Ascending aorta (tissue), 2 donors: ENCODE results near the gene SPANXN5. TPM values are rescaled to one million over a fixed set of nuclear protein-coding genes. Genes with fewer than 3 reads are reported as not detected.
"Not testable (repeated sequence)": the region's sequence is repeated elsewhere in the genome, so short reads cannot be mapped to it uniquely, and the experiment has no call there.

ENCODE experiments used
- DNase-seq, 2 donors: peaks; one replicate each; pipeline ENCODE4 v3.0.0-alpha.2; 2019; ENCODE audit warnings: low spot score in 2 of 2
- H3K27ac ChIP-seq, 2 donors: fragments of 200-600 bp; sonication (generic); one replicate each; pipeline ENCODE4 v1.5.1; 2016 to 2017; ENCODE audit warnings: mild to moderate bottlenecking in 1 of 2
- H3K27me3 ChIP-seq: fragments of 200-600 bp; sonication (generic); one replicate; pipeline ENCODE4 v1.5.1; 2017
- H3K36me3 ChIP-seq, 2 donors: fragments of 200-600 bp; sonication (generic); one replicate each; pipeline ENCODE4 v1.5.1; 2016
- H3K4me1 ChIP-seq, 2 donors: fragments of 200-600 bp; sonication (generic); one replicate each; pipeline ENCODE4 v1.5.1; 2016 to 2017; ENCODE audit warnings: mild to moderate bottlenecking in 1 of 2
- H3K4me3 ChIP-seq, 2 donors: fragments of 200-600 bp; sonication (generic); one replicate each; pipeline ENCODE4 v1.5.1; 2016 to 2017; ENCODE audit warnings: mild to moderate bottlenecking in 1 of 2
- H3K9me3 ChIP-seq, 2 donors: fragments of 200-600 bp; sonication (generic); one replicate each; pipeline ENCODE4 v1.5.1; 2016
- intact Hi-C: fragments of 100-400 bp; cut with DNase I; formaldehyde crosslinking; loops from one replicate; pipeline ENCODE4 v1.15.1; 2023
- total RNA-seq: library from RNA; depleted of rRNA; stranded (reverse); fragments of >200 nt; gene quantifications from one replicate; pipeline ENCODE4 v1.1.0, GENCODE V29; 2016
- TF ChIP-seq, protein P1 (sequence below), 3 experiments: fragments of 200-600 bp in 2 of 3; fragments of 450-650 bp in 1 of 3; sonication (generic) in 2 of 3; IDR thresholded peaks; one replicate each; pipeline ENCODE4 v1.5.1; 2016 to 2019; ENCODE audit warnings: antibody characterized with exemption in 3 of 3, mild to moderate bottlenecking in 1 of 3, moderate library complexity in 1 of 3

Gene SPANXN5, protein sequence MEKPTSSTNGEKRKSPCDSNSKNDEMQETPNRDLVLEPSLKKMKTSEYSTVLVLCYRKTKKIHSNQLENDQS
- total RNA-seq = not detected

DNA sequence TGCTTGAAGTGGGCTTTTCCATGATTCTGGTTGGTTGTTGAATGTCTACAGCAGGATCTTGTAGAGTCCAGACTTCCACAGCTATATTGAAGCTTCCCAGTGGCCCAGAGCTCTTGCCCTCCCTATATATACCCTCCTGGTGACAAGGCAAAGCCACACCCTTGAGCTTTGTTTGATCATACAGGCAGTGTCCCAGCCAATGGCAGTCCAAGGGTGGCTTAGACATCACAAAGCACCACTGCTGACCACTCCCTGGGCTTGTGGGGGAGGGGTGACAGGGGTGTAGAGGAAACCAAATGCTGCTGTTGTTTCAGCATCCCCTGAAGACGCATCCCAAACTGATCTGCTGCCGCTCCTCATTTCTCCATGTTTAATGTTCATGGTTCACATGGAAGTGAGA, at the start of gene SPANXN5:
Gene SPANXN5, minus strand, starts transcription at position 101 of the 400 bp plus-strand sequence. Its CDS starts 79 bp downstream, at position 22.
- intact Hi-C loops, DNase-seq, H3K4me3 ChIP-seq, H3K27ac ChIP-seq, H3K4me1 ChIP-seq, H3K36me3 ChIP-seq, H3K27me3 ChIP-seq, H3K9me3 ChIP-seq: not testable (repeated sequence)

DNA sequence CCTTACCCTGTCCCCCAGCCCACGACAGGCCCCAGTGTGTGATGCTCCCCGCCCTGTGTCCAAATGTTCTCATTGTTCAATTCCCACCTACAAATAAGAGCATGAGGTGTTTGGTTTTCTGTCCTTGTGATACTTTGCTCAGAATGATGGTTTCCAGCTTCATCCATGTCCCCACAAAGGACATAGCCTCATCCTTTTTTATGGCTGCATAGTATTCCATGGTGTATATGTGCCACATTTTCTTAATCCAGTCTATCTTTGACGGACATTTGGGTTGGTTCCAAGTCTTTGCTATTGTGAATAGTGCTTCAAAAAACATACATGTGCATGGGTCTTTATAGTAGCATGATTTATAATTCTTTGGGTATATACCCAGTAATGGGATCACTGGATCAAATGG, 46.4 kb upstream of the SPANXN5 start:
- H3K9me3 ChIP-seq, H3K4me1 ChIP-seq, H3K27me3 ChIP-seq, H3K4me3 ChIP-seq, H3K27ac ChIP-seq, DNase-seq, H3K36me3 ChIP-seq, intact Hi-C loops: not testable (repeated sequence)

DNA sequence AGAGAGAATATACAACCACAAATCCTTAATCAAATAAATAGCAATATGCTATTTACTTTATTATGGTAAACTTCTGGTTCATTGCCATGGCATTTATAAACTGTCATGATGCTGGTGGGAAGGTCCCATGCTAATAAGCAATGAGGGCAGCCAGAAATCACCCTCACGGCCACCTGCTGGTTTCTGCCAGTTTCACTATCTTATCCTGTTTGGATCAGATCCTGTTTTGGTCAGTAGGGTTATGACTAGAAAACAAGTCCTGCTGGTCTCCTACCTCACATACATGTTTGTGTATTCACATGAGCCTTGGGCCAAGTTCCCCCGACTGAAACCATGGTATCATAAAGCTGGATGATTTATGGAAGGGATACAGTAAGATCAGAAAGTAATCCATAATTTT, 41.9 kb upstream of the SPANXN5 start:
- no peak overlapping the region for H3K27ac ChIP-seq
- TF ChIP-seq, protein P1, sequence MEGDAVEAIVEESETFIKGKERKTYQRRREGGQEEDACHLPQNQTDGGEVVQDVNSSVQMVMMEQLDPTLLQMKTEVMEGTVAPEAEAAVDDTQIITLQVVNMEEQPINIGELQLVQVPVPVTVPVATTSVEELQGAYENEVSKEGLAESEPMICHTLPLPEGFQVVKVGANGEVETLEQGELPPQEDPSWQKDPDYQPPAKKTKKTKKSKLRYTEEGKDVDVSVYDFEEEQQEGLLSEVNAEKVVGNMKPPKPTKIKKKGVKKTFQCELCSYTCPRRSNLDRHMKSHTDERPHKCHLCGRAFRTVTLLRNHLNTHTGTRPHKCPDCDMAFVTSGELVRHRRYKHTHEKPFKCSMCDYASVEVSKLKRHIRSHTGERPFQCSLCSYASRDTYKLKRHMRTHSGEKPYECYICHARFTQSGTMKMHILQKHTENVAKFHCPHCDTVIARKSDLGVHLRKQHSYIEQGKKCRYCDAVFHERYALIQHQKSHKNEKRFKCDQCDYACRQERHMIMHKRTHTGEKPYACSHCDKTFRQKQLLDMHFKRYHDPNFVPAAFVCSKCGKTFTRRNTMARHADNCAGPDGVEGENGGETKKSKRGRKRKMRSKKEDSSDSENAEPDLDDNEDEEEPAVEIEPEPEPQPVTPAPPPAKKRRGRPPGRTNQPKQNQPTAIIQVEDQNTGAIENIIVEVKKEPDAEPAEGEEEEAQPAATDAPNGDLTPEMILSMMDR (IDR thresholded peaks at IDR 0.05) = no peak
- H3K4me3 ChIP-seq = no peak overlapping the region
- intact Hi-C loops = no loop called here
- H3K27me3 ChIP-seq = no peaks in the 10 kb centered on the region
- no peaks in the 10 kb centered on the region for H3K4me1 ChIP-seq
- H3K36me3 ChIP-seq = no peaks in the 10 kb centered on the region
- DNase-seq = no peak
- no peaks in the 10 kb centered on the region for H3K9me3 ChIP-seq

DNA sequence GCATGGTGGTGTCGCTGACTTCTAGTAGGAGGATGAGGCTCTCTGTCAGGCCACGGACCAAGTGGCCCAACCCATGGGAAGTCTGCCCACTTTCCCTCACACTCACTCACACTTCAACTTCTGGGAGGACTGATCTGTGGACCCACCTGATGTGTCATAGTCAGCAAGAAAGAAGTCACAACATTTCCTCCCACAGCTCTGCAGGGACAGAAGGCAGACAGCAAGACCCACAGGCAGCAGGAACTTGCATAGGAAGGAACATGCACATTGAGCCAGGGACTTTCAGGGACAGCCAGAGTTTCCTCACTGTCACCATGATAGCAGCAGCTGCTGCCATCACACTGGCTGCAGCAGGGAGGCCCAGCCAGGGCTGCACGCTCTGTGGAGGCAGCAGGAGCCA, 33.3 kb upstream of the SPANXN5 start:
- H3K9me3 ChIP-seq = no peaks in the 10 kb centered on the region
- no peak for DNase-seq
- H3K4me3 ChIP-seq = no peak overlapping the region
- H3K4me1 ChIP-seq = no peaks in the 10 kb centered on the region
- TF ChIP-seq, protein P1 (IDR thresholded peaks at IDR 0.05) = no peak
- no peaks in the 10 kb centered on the region for H3K36me3 ChIP-seq
- no peaks in the 10 kb centered on the region for H3K27me3 ChIP-seq
- intact Hi-C loops = no loop called here
- no peak overlapping the region for H3K27ac ChIP-seq

DNA sequence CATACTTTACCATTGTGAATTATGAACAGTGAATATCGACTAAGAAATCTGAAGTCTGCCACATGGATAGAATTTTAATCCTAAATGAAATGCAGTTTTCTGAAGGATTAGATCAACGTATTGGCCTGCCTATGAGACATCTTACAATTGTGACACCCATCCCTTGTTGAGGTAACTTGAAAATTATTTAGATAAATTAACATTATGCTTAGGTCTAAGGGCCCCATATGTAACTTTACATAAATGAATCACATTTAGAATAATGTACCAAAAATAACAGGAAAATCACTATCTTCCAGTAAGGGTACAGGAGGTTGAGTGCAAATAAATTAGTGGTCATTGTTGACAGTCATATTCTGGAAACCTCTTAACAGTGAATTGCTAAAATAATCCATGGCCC, 27.4 kb upstream of the SPANXN5 start:
- TF ChIP-seq, protein P1 (IDR thresholded peaks at IDR 0.05) = no peak
- H3K9me3 ChIP-seq = no peaks in the 10 kb centered on the region

DNA sequence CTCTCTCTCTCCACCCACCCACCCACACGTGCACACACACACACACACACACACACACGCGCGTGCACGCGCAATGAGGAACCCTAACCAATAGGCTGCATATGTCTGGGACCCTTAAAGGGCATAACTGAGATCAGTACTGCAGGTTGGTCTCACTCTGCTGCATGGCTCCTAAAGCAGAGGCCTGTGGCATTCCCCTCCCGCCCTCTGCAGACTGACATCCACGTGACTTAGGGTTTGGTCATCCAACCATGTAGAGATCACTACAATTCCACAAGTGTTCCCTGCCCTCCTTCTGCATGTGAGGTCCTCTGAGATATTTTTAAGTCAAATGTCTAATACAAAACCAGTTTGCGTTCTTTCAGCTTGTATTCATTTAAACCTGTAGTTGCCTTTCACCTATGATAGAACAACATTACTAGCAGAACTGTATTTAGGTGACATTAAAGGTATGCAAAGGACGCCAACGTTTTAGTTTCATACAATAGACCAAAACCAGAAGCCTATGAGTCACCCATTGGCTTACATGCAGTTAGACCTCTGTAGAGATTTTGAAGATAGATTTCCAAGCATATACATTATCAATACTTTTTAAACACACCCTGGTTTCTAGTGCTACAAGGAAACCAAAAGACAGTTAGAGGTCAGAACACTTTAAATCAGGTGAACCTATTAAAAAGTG, 24.0 kb upstream of the SPANXN5 start:
- TF ChIP-seq, protein P1 (IDR thresholded peaks at IDR 0.05) = no peak
- no peaks in the 10 kb centered on the region for H3K4me1 ChIP-seq
- DNase-seq = no peak
- H3K36me3 ChIP-seq = no peaks in the 10 kb centered on the region
- no peak overlapping the region for H3K27ac ChIP-seq
- no peak overlapping the region for H3K4me3 ChIP-seq
- intact Hi-C loops = no loop called here
- no peaks in the 10 kb centered on the region for H3K27me3 ChIP-seq
- no peaks in the 10 kb centered on the region for H3K9me3 ChIP-seq

More for the DNA sequence above, 27.4 kb upstream of the SPANXN5 start:
- intact Hi-C loops = no loop called here
- no peaks in the 10 kb centered on the region for H3K4me1 ChIP-seq
- H3K4me3 ChIP-seq = no peak overlapping the region
- no peaks in the 10 kb centered on the region for H3K27me3 ChIP-seq
- H3K27ac ChIP-seq = no peak overlapping the region
- H3K36me3 ChIP-seq = no peaks in the 10 kb centered on the region
- DNase-seq = no peak

DNA sequence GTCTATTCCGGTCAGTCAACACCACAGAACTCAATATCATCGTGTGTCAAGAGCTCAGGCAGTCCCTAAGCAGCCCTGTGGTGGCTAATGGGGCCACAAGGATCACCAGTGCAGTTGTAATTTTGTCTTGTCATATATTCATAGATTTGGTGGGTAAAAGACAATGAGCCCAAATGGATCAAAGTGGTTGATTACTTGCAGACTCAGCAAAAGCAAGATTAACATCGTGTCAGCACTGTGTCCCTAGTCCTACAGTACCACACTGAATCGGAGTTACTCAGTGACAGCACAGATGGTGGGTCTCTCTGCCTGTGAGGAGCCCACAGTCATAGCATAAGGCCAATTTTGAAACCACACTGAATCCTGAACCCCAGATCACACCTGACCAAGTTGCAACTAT, 22.6 kb upstream of the SPANXN5 start:
- no peaks in the 10 kb centered on the region for H3K36me3 ChIP-seq
- no peak overlapping the region for H3K27ac ChIP-seq
- H3K4me3 ChIP-seq = no peak overlapping the region
- DNase-seq = no peak
- H3K27me3 ChIP-seq = no peaks in the 10 kb centered on the region
- TF ChIP-seq, protein P1 (IDR thresholded peaks at IDR 0.05) = no peak
- no peaks in the 10 kb centered on the region for H3K9me3 ChIP-seq
- H3K4me1 ChIP-seq = no peaks in the 10 kb centered on the region
- intact Hi-C loops = no loop called here
